ENCODE data around the gene VPS41.
"Not testable (repeated sequence)": the region's sequence is repeated elsewhere in the genome, so short reads cannot be mapped to it uniquely, and the experiment has no call there.

Gene VPS41

DNA sequence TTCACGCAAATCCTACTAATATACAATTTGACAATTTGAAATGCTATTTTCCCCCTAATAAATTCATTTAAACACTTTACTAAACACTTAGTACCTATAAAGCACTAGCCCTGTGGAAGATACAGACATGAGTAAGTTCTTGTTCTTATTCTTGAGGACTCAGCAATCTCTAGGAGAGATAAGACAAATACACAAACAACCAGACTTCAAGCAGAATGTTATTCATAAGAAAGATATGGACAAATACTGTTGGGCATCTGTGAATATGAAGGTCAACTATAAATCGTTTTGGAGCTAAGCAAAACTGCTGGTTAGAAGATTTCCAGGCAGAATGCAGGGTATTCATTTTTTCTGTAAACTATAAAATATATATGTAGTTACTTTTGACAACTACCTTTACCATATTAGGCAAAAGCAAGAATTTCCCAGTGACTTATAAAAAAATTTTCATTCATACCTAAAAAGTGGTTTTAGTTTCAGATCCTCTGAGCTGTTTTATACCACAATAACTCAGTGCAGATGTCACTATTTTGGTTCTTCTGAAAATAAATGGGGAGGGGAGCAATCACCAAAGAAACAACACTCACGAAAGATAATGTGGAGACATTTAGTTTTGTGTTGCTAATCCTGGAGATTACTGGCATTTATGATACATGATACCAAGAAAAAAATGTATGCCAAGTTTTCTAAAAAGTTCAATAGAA is 3.8 kb downstream of the VPS41 start:
- no peak for DNase-seq

DNA sequence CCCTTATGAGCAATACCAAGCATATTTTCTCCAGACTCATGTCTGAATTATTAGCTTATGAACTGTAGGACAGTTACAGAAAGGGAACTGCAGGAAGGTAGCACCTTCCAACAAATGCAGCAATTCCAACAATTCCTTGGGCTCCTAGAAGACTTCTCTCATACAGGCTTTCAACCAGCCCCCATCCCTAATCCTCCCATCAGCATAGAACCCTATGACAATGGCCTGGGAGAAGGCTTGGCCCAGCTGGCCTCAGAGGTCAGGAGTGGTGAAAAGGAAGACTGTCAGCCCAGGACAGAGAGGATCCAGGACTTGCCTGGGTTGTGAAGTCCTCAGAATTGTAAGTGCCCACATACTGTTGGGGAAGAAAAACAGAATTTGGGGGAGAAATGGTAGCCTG is 5.9 kb downstream of the VPS41 start:
- no peak for DNase-seq

DNA sequence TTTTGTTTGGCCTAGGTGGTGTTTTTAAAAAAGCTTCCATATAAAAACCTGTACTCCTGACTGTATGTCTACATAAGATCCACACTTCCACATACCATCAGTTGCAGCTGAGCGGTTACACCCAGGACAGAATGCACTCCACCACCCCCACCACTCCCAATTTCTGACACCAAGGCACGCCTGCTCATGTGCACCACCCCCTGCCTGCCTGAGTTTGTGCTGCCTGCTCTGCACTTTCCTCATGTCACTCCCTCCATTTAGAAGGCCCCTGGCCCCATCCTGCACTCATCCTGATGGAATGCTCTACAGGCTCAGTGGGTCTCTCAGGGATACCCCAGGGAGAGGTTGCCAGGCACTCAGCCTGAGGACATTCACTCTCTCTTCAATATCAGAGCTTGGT is 6.5 kb downstream of the VPS41 start:
- DNase-seq = no peak

GRCh38 chr7:38893061-38893460 is 15.9 kb downstream of the VPS41 start:
- no peak for DNase-seq

DNA sequence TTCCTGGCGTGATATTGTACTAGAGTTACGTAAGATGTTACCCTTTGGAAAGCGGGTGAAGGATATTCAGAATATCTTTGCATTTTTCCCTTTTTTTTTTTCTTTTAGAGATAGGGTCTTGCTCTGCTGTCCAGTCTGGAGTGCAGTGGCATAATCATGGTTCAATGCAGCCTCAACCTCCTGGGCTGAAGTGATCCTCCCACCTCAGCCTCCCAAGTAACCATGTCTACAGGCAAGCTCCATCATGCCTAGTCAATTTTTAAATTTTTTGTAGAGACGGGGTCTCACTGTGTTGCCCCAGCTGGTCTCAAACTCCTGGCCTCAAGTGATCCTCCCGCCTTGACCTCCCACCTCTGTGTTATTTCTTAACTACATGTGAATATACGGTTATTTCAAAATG is 18.4 kb downstream of the VPS41 start:
- no peak for DNase-seq

DNA sequence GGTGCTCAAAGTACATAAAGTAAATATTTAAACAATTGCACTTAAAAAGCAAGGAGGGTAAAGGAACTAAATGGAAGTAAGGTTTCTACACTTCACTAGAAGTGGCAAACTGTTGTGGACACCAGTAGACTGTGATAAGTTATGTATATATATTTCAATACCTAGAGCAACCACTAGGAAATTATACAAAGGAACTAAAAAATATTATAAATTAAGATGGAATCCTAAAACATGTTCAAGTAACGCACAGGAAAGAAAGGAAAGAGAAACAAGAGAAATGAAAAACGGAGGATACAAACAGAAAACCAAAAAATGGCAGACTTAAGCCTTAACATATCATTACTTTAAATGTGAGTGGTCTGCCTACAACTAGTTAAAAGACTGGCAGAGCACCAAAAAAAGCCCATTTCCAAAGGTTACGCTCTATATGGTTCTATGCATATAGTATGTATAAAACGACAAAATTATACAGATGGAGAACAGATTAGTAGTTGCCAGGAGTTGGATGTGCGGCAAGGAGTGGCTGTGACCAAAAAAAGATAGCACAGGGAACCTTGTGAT is 19.0 kb downstream of the VPS41 start:
- no peak for DNase-seq

DNA sequence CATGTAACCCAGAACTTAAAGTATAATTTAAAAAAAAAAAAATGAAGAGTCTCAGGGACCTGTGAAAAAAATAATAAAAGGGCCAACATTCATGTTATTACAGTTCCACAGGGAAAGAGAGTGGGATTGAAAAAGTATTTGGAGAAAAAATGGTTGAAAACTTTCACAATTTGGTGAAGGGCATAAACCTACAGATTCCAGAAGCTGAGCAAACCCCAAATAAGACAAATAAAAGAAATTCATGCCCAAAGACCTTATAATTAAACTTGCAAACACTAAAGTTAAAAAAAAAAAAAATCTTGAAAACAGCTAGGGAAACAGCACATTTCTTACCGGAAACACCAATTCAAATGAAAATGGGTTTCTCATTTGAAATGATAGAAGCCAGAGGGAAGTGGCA is 19.9 kb downstream of the VPS41 start:
- DNase-seq = no peak

DNA sequence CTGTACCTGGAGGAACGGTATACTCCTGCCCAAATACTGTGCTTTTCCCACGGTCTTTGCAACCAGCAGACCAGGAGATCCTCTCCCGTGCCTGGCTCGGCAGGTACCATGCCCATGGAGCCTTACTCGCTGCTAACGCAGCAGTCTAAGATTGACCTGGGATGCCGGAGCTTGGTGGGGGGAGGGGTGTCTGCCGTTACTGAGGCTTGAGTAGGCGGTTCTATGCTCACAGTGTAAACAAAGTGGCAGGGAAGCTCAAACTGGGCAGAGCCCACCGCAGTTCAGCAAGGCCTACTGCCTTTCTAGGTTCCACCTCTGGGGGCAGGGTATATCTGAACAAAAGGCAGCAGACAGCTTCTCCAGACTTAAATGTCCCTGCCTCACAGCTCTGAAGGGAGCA is 22.7 kb downstream of the VPS41 start:
- DNase-seq = no peak

DNA sequence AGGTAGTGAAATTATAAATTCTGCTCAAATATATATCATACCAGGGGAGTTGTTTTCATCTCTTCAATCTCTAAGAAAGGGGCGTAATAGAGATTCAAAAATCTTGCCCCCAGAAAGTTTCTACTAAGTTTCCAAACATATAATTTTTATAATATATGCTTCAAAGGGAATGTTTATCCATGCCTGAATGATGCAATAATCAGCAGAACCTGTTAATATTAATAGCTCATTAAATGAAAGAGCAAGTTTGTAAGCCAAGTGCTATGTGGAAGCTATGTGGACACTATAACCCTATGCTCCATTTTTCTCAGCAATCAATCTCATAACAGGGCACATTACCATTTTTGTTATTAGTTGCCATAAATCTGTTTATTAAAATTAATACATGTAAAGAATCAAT is 25.3 kb downstream of the VPS41 start:
- no peak for DNase-seq

DNA sequence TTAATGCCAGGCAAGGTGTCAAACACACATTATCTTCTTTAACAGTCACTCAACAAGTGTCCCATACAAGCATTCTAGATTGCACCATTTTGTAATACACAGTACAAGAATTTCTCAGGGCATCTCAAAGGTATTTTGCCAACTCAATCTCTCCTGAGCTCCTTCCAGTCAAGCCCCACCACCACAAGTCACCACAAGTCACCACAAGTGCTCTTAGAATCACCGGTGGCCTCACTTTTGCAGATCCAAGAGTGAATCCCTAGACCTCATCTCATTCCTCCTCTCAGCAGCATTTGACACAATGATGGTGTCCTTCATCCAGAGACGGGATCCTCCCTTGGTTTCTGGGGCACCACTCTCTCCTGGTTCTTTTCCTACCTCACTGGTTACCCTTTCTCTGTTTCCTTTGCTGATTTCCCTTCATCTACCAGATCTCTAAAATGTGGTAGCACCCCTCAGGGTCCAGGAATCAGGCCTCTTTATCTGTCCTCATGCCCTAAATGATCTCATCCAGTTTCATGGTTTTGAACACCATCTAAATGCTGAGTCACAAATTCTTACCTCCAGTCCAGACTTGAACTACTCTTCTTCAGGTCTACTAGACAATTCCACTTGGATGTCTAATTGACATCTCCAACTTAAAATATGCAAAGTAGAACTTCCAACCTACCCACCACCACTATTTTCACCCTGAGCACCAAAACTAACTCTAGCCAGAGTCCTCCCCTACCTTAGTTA is 26.9 kb downstream of the VPS41 start:
- DNase-seq = no peak

DNA sequence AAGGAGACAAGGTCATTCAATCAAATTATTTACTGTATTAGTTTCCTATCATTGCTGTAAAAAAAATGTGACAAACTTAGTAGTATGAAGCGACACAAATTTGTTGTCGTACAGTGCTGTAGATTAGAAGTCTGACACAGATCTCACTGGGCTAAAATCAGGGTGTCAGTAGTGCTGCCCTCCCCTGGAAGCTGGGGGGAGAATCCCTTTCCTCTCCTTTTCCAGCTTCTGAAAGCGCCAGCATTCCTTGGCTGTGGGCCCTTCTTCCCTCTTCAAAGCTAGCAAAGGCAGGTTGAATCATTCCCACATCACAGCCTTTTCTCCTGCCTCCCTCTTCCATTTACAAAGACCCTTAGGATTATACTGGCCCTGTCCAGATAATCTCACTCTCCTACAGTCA is 28.0 kb downstream of the VPS41 start:
- no peak for DNase-seq

DNA sequence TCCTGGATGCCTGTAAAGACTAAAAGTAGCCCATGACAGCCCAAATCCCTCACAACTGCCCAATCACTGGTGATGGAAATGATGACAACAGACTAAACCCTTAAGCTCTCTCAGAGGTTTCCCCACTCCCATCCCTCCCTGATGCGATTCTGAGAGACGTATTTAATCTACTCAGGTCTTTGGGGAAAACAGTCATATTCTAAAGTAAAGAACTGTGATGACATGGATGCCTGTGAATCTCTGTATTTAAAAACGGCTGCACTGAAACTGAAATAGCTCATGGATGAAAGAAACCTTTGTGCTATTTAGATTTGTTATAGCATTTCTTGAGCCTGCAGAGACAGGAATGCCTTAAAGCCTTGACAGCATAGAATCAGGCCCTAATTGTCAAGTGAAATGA is 28.5 kb downstream of the VPS41 start:
- DNase-seq = no peak

- DNase-seq = no peak
These were observed 29.0 kb downstream of the VPS41 start for GRCh38 chr7:38880035-38880434.

GRCh38 chr7:38878694-38879457 is 30.1 kb downstream of the VPS41 start:
- no peak for DNase-seq

- DNase-seq = no peak
These were observed 35.6 kb downstream of the VPS41 start for GRCh38 chr7:38873433-38873832.

- no peak for DNase-seq
These were observed 36.8 kb downstream of the VPS41 start for GRCh38 chr7:38872202-38872601.

- DNase-seq = no peak
These were observed 38.8 kb downstream of the VPS41 start for GRCh38 chr7:38870147-38870546.

- DNase-seq = peak; percentile 42
These were observed 45.2 kb downstream of the VPS41 start for GRCh38 chr7:38863601-38864291.

GRCh38 chr7:38862666-38863065 is 46.3 kb downstream of the VPS41 start:
- DNase-seq = no peak

DNA sequence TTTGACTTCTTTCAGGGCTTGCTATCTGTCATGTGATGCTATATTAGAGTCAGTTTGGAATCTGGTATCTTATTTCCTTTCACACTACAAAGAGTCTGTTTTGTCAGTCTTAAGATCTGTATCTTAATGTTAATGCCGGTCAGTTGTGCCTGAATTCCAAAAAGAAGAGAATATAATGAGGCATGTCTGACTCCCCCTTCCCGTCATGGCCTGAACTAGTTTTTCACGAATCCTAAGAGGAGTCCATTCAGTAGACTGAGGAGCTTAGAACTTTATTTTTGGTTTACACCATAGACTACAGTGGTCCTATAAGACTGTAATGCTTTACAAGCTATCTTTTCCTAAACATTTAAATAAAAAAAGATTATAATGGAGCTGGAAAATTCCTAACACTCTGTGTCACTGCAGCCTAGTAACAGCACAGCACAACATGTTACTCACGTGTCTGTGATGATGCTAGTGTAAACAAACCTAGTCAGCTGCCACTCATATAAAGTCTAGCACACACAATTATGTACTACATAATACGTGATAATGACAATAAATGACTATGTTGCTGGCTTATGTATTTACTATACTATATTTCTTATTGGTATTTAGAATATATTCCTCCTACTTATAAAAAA is 50.6 kb downstream of the VPS41 start:
- DNase-seq = no peak

GRCh38 chr7:38855867-38856266 is 53.1 kb downstream of the VPS41 start:
- DNase-seq = no peak

- no peak for DNase-seq
These were observed 53.6 kb downstream of the VPS41 start for GRCh38 chr7:38855386-38855785.

DNA sequence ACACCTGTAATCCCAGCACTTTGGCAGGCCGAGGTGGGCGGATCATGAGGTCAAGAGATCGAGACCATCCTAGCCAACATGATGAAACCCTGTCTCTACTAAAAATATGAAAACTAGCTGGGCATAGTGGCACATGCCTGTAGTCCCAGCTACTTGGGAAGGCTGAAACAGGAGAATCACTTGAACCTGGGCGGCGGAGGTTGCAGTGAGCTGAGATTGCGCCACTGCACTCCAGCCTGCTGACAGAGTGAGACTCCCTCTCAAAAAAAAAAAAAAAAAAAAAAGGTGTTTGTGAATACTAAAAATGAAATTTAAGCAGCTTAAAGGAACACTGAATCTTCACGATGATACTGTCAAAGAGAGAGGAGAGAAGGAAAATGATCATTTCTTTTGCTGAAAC is 54.0 kb downstream of the VPS41 start:
- not testable (repeated sequence) for DNase-seq
